Natural killer cell (primary cell): ENCODE data around the gene CD70. TPM values are rescaled to one million over a fixed set of nuclear protein-coding genes. Genes with fewer than 3 reads are reported as not detected.
"Not testable (repeated sequence)": the region's sequence is repeated elsewhere in the genome, so short reads cannot be mapped to it uniquely, and the experiment has no call there.

Source experiments
- ATAC-seq, 3 donors: fragments of 150-1000 bp in 2 of 3; fragments of 200-7000 bp in 1 of 3; cut with Tn5 transposase; 1 replicate in 1 of 3; 2 replicates in 2 of 3; pipeline ENCODE4 v1.10.0; 2021; ENCODE audit warnings: mild to moderate bottlenecking in 2 of 3, moderate library complexity in 2 of 3
- DNase-seq, 2 donors: peaks; one replicate each; pipeline versions ENCODE4 v3.0.0 to v3.0.0-alpha.2; 2013 to 2021; ENCODE audit warnings: mixed read lengths in 1 of 2
- H3K27ac ChIP-seq: one replicate; pipeline ENCODE4 v1.5.1; 2013; ENCODE audit warnings: mild to moderate bottlenecking, low read length
- H3K27me3 ChIP-seq: one replicate; pipeline ENCODE4 v1.6.1; 2013; ENCODE audit warnings: low read length; ENCODE audit not compliant: control insufficient read depth, insufficient read depth
- H3K36me3 ChIP-seq: one replicate; pipeline ENCODE4 v1.6.1; 2013; ENCODE audit warnings: low read length; ENCODE audit not compliant: control insufficient read depth, insufficient read depth
- H3K4me1 ChIP-seq: one replicate; pipeline ENCODE4 v1.6.1; 2013; ENCODE audit warnings: low read length; ENCODE audit not compliant: control insufficient read depth, insufficient read depth
- H3K4me3 ChIP-seq: one replicate; pipeline ENCODE4 v1.5.1; 2013; ENCODE audit warnings: low read length
- H3K9me3 ChIP-seq: one replicate; pipeline ENCODE4 v1.6.1; 2013; ENCODE audit warnings: low read length; ENCODE audit not compliant: control insufficient read depth, insufficient read depth
- H3K27ac Mint-ChIP-seq, 2 donors: one replicate each; pipeline ENCODE4 v1.8.0; 2022; ENCODE audit warnings: mild to moderate bottlenecking in 2 of 2, mixed read lengths in 2 of 2, moderate library complexity in 1 of 2
- H3K27me3 Mint-ChIP-seq, 2 donors: one replicate each; pipeline ENCODE4 v1.8.0; 2022; ENCODE audit warnings: low read depth in 2 of 2, mixed read lengths in 2 of 2
- H3K36me3 Mint-ChIP-seq: one replicate; pipeline ENCODE4 v1.8.0; 2022; ENCODE audit warnings: mixed read lengths
- H3K4me1 Mint-ChIP-seq, 2 donors: one replicate each; pipeline ENCODE4 v1.8.0; 2022; ENCODE audit warnings: mixed read lengths in 2 of 2
- H3K4me3 Mint-ChIP-seq: one replicate; pipeline ENCODE4 v1.8.0; 2022; ENCODE audit warnings: mild to moderate bottlenecking, moderate library complexity, mixed read lengths
- H3K9me3 Mint-ChIP-seq, 2 donors: one replicate each; pipeline ENCODE4 v1.8.0; 2022; ENCODE audit warnings: mixed read lengths in 2 of 2
- CTCF ChIP-seq: fragments of 200-600 bp; IDR thresholded peaks from one replicate; pipeline ENCODE4 v1.8.0; 2022; ENCODE audit warnings: antibody characterized with exemption
- WGBS: methylation state at CpG from one replicate; pipeline ENCODE4 v1.1.7; 2013; ENCODE audit warnings: missing lambda C conversion rate; ENCODE audit not compliant: insufficient coverage; 5-methylcytosine and 5-hydroxymethylcytosine counted together
- intact Hi-C: fragments of 100-400 bp; cut with micrococcal nuclease; formaldehyde crosslinking; loops from one replicate; pipeline ENCODE4 v1.14.2; 2022
- total RNA-seq, 4 donors: library from RNA; stranded (reverse); fragments of 120-200 nt in 1 of 4; gene quantifications; one replicate each; pipeline versions ENCODE4 v1.2.3 to v1.2.4, GENCODE V29; 2013 to 2022

CD70 gene
- total RNA-seq, 3 donors from 2014 or later (not counting 1 experiment from before 2014, with no cell fraction given), result 0.52 to 1.2 (median 1.2) TPM

GRCh38 chr19:6632747-6633455 is 42.0 kb upstream of the CD70 start:
- not testable (repeated sequence) for H3K36me3 Mint-ChIP-seq, H3K36me3 ChIP-seq, H3K27ac ChIP-seq, H3K9me3 Mint-ChIP-seq, H3K27me3 ChIP-seq, ATAC-seq, H3K4me3 Mint-ChIP-seq, H3K27me3 Mint-ChIP-seq, H3K9me3 ChIP-seq, H3K4me3 ChIP-seq
- peak overlapping the region; percentile 8 to 66 for H3K27ac Mint-ChIP-seq
- 53% methylated on average over 25 of the region's 26 CpGs for WGBS
- H3K4me1 Mint-ChIP-seq, result peaks cover 11 to 20% of the 10 kb centered on the region in 2 donors
- DNase-seq, result peak in 1 of 2 donors; percentile 61
- peak; percentile 73 for TF ChIP-seq CTCF
- intact Hi-C loops, result loop anchor here (1.0 to 2.0 kb wide), 4 partner anchors 38 to 230 kb away; partner anchors contain the start of gene TNFSF14
- peaks cover 16% of the 10 kb centered on the region for H3K4me1 ChIP-seq

GRCh38 chr19:6632002-6632621 is 41.2 kb upstream of the CD70 start:
- H3K4me1 Mint-ChIP-seq, result peaks cover 11 to 20% of the 10 kb centered on the region in 2 donors
- H3K27ac Mint-ChIP-seq, result peak overlapping the region in 1 of 2 donors; percentile 66
- Histone ChIP-seq H3K9me3 (no peaks in the 10 kb centered on the region), H3K27ac (no peak overlapping the region), H3K4me1 (peaks cover 16% of the 10 kb centered on the region), H3K36me3 (no peaks in the 10 kb centered on the region), H3K27me3 (no peaks in the 10 kb centered on the region), H3K4me3 (no peak overlapping the region)
- H3K4me3 Mint-ChIP-seq, result peak overlapping the region; percentile 4
- intact Hi-C loops, result loop anchor here (1.0 to 2.0 kb wide), 4 partner anchors 39 to 231 kb away; partner anchors contain the start of gene TNFSF14
- WGBS, result 40% methylated on average over 12 of the region's 12 CpGs
- H3K27me3 Mint-ChIP-seq, result peaks cover 0 to 7% of the 10 kb centered on the region in 2 donors
- H3K36me3 Mint-ChIP-seq, result no peaks in the 10 kb centered on the region
- no peaks in the 10 kb centered on the region for H3K9me3 Mint-ChIP-seq
- peak; percentile 65 to 93 for DNase-seq
- peak; percentile 81 for TF ChIP-seq CTCF
- peak; percentile 92 to 98 (median 95) for ATAC-seq

GRCh38 chr19:6626764-6627163 is 35.8 kb upstream of the CD70 start:
- H3K27ac ChIP-seq, result no peak overlapping the region
- Mint-ChIP-seq H3K27ac (no peak overlapping the region), H3K36me3 (no peaks in the 10 kb centered on the region), H3K4me1 (peaks cover 0 to 3% of the 10 kb centered on the region in 2 donors), H3K4me3 (no peak overlapping the region), H3K9me3 (no peaks in the 10 kb centered on the region), H3K27me3 (peaks cover 0 to 14% of the 10 kb centered on the region in 2 donors)
- no peaks in the 10 kb centered on the region for H3K4me1 ChIP-seq
- TF ChIP-seq CTCF, result no peak
- no peaks in the 10 kb centered on the region for H3K36me3 ChIP-seq
- DNase-seq (no peak), ATAC-seq (no peak)
- H3K4me3 ChIP-seq, result no peak overlapping the region
- H3K27me3 ChIP-seq, result no peaks in the 10 kb centered on the region
- no peaks in the 10 kb centered on the region for H3K9me3 ChIP-seq
- intact Hi-C loops, result no loop called here
